SJCRH30 (cell line): ENCODE measurements around the gene TAC3. TPM values are rescaled to one million over a fixed set of nuclear protein-coding genes. Genes with fewer than 3 reads are reported as not detected.

Experiments used
- DNase-seq, 2 experiments: peaks; one replicate each; pipeline ENCODE4 v3.0.0-alpha.2; 2015 to 2020
- H3K27ac ChIP-seq: fragments of 250-450 bp; sonication (Bioruptor Pico); 2 replicates; pipeline ENCODE4 v1.5.1; 2020; ENCODE audit warnings: mild to moderate bottlenecking, moderate library complexity
- H3K27me3 ChIP-seq: fragments of 250-450 bp; sonication (Bioruptor Pico); 2 replicates; pipeline ENCODE4 v1.5.1; 2020; ENCODE audit warnings: mild to moderate bottlenecking, moderate library complexity
- H3K36me3 ChIP-seq: fragments of 250-450 bp; sonication (Bioruptor Pico); 2 replicates; pipeline ENCODE4 v1.5.1; 2020; ENCODE audit warnings: mild to moderate bottlenecking, moderate library complexity
- H3K4me1 ChIP-seq: fragments of 250-450 bp; sonication (Bioruptor Pico); 2 replicates; pipeline ENCODE4 v1.5.1; 2020; ENCODE audit warnings: mild to moderate bottlenecking, moderate library complexity
- H3K4me3 ChIP-seq: fragments of 250-450 bp; sonication (Bioruptor Pico); 2 replicates; pipeline ENCODE4 v1.5.1; 2020; ENCODE audit warnings: mild to moderate bottlenecking, moderate library complexity
- H3K9me3 ChIP-seq: fragments of 250-450 bp; sonication (Bioruptor Pico); replicated peaks from 2 replicates; pipeline ENCODE4 v1.5.1; 2020; ENCODE audit warnings: mild to moderate bottlenecking, moderate library complexity
- total RNA-seq: library from RNA; depleted of rRNA; stranded (reverse); fragments of >200 nt; shearing (Covaris generic); gene quantifications from 2 replicates; pipeline ENCODE4 v1.2.3, GENCODE V29; 2014

Gene TAC3
- total RNA-seq, 1 experiment from 2014 or later, result not detected

DNA sequence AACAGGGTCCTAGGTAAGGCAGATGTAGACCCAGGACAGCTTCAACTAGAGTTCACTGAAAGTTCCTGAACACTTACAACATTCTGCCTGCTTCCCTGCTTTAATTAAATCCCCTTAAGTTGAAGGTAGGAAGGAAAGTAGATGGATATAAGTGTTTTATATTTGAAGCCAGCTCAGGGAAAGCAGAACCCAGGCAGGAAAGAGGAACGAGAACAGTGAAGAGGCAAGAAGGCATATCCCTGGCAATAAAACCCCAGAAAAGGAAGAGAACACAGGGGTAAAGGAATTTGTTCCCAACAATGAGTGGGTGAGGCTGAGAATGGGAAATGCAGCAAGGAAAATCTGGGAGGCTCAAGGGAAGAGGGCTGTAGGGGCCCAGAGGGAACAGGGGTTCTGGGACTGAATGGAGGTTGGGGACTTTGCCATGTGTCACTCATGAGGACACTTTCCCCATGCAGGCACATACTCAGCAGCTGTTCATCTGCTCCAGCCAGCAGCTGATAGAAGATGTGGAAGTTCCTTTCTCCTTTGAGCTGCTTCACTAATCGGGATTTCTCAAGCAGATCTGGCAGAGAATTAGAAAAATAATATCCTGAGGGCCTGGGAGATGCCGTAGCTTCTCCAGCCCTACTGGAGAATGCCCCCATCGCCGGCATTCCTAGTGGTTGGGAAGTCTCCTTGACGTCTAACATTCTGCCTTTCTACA lies 29.9 kb upstream of the TAC3 start:
- Histone ChIP-seq H3K27ac (no peak overlapping the region), H3K4me1 (peaks cover 11% of the 10 kb centered on the region; the same call in 1 of the 2 replicates), H3K4me3 (no peak overlapping the region), H3K27me3 (peaks cover 63% of the 10 kb centered on the region), H3K36me3 (no peaks in the 10 kb centered on the region), H3K9me3 (no peaks in the 10 kb centered on the region)
- DNase-seq, result peak; percentile 78 to 87

DNA sequence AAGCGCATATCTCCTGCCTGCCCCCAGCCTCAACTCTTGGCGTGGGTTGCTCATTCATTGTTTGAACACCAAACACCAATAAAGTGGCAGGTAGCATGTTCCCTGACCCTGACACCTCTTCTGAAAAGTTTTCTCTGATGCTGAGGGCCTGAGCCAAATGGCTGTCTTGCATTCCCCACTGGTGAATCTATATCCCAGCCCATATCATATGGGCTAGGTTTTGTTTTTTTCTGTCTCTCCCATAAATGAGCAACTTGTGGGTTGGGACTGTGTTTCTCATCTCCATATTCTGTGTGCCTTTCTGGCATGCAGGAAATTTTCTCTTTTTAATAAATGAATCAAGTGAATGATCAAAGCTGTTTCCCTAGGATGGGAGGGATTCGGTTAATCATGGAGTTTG lies 28.6 kb upstream of the TAC3 start:
- no peak overlapping the region for H3K27ac ChIP-seq
- H3K27me3 ChIP-seq, result peaks cover 71% of the 10 kb centered on the region
- DNase-seq, result no peak
- no peaks in the 10 kb centered on the region for H3K36me3 ChIP-seq
- H3K4me3 ChIP-seq, result no peak overlapping the region
- no peaks in the 10 kb centered on the region for H3K9me3 ChIP-seq
- peaks cover 11% of the 10 kb centered on the region; the same call in 1 of the 2 replicates for H3K4me1 ChIP-seq

DNA sequence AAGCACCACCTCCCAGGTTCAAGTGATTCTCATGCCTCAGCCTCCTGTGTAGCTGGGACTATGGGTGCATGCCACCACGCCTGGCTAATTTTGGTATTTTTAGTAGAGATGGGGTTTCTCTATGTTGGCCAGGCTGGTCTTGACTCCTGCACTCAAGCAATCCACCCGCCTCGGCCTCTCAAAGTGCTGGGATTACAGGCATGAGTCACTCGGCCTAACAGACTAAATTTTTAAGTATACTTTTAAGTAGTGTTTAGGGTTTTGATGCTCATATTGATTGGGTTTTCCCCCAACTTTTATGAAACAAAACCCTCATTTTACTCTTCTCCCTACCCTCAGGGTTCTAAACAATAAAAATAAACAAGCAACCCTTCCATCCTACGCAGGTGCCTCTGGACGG lies 28.1 kb upstream of the TAC3 start:
- H3K27ac ChIP-seq, result no peak overlapping the region
- no peak overlapping the region for H3K4me3 ChIP-seq
- peaks cover 68% of the 10 kb centered on the region for H3K27me3 ChIP-seq
- H3K36me3 ChIP-seq, result no peaks in the 10 kb centered on the region
- peaks cover 11% of the 10 kb centered on the region; the same call in 1 of the 2 replicates for H3K4me1 ChIP-seq
- DNase-seq, result no peak
- no peaks in the 10 kb centered on the region for H3K9me3 ChIP-seq

DNA sequence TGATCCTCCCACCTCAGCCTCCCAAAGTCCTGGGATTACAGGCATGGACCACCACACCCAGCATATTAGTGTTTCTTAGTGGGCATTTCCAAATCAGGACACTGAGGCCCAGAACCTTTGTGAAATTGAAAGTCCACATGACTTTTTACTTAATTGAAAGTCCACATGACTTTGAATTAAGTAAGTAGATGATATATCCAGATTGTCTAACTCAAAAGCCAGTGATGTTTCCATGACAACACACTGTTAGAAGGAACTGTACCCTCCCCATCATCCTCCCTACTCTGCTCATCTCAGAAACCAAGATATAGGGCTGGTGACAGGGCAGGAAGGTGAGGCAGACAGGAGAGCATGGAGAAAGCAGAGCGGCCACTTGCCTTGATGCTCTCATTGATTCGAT lies 26.4 kb upstream of the TAC3 start:
- DNase-seq, result no peak
- Histone ChIP-seq H3K4me3 (no peak overlapping the region), H3K36me3 (no peaks in the 10 kb centered on the region), H3K27me3 (peaks cover 79% of the 10 kb centered on the region), H3K27ac (no peak overlapping the region), H3K4me1 (peaks cover 11% of the 10 kb centered on the region; the same call in 1 of the 2 replicates), H3K9me3 (no peaks in the 10 kb centered on the region)

DNA sequence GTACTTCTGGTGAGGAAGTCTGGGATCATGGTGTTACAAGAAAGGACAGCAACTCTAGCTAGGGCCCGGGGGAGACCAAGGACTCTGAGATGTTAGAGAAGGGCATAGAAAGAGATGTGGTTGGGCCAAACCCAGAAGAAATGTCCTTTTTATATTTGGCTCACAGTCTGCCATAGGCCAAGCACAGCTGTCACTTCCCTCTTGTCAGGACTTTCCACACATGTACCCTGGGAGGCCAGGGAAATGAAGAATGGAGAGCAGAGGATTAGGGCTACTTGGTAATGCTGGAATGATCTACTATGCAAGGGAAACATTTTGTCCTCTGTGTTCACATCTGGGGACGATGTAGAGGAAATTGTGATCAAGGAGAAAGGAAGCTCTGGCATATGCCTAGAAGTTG lies 24.4 kb upstream of the TAC3 start:
- peak in 1 of 2 experiments; percentile 55 for DNase-seq
- no peaks in the 10 kb centered on the region for H3K4me1 ChIP-seq
- H3K27ac ChIP-seq, result no peak overlapping the region

GRCh38 chr12:57040211-57040610 lies 23.9 kb upstream of the TAC3 start:
- no peaks in the 10 kb centered on the region for H3K4me1 ChIP-seq
- H3K36me3 ChIP-seq, result no peaks in the 10 kb centered on the region
- peaks cover 87% of the 10 kb centered on the region for H3K27me3 ChIP-seq
- no peaks in the 10 kb centered on the region for H3K9me3 ChIP-seq
- no peak overlapping the region for H3K4me3 ChIP-seq
- no peak for DNase-seq
- H3K27ac ChIP-seq, result no peak overlapping the region

More for the DNA sequence above, 24.4 kb upstream of the TAC3 start:
- Histone ChIP-seq H3K4me3 (no peak overlapping the region), H3K27me3 (peaks cover 87% of the 10 kb centered on the region), H3K36me3 (no peaks in the 10 kb centered on the region), H3K9me3 (no peaks in the 10 kb centered on the region)

DNA sequence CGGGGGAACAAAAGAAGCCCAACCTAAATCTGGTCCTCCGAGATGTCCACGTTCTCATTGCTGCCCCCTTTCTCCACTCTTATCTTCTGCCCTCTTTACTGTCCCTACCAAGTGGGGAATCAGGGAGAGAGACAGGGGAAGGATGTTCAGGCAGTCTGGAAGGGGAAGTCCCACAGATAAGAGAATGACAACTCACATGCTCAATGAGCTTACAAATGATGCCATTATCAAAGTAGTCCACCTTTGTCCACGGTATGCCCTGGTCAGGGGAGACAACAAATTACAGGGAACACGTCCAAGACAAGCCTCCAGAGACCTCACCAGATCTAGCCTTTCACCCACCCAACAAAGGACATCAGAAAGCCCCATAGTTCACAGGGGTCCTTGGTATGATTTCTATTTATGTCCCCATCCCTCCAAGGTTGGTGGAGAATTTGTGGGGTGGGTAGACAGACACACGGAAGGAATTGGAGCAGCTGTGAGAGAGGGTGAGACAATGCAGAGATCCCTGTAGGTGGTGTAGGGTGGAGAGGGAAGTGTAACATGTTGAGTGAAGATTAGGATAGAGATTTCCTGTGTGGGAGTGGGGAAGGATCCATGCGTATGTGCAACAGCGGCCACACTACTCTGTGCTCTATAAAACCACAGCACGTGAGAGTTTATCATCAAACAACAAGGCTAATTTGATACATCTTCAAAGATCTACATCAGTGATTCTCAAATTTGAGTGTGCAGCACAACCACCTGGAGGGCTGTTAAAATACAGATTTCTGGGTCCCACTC lies 22.9 kb upstream of the TAC3 start:
- Histone ChIP-seq H3K27me3 (peaks cover 87% of the 10 kb centered on the region), H3K36me3 (no peaks in the 10 kb centered on the region), H3K27ac (no peak overlapping the region), H3K4me3 (no peak overlapping the region), H3K9me3 (no peaks in the 10 kb centered on the region), H3K4me1 (no peaks in the 10 kb centered on the region)
- DNase-seq, result no peak

DNA sequence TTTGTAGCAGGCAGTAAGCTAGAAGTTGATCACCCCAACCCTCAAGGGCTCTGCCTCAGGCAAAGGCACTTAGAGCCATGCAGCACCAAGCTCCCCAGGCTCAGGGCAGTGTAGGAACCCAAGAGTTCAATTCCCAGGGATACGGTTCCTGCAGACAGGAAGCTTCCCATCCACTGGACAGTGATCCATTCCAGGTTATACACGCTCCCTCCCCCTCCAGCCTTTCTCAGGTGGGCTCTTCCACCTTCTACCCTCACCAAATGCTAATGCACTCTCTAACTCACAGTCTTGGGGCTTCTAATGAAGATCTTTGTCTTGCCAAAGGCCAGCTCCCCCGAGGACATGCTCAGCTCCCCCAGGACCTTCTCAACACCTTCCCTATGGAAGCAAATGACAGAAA lies 20.9 kb upstream of the TAC3 start:
- no peak for DNase-seq
- Histone ChIP-seq H3K27ac (no peak overlapping the region), H3K4me3 (no peak overlapping the region), H3K9me3 (no peaks in the 10 kb centered on the region), H3K36me3 (no peaks in the 10 kb centered on the region), H3K4me1 (no peaks in the 10 kb centered on the region), H3K27me3 (peaks cover 87% of the 10 kb centered on the region)

- no peak overlapping the region for H3K4me3 ChIP-seq
- H3K27ac ChIP-seq, result no peak overlapping the region
- H3K9me3 ChIP-seq, result no peaks in the 10 kb centered on the region
- no peaks in the 10 kb centered on the region for H3K4me1 ChIP-seq
- no peaks in the 10 kb centered on the region for H3K36me3 ChIP-seq
- DNase-seq, result no peak
- peaks cover 96% of the 10 kb centered on the region for H3K27me3 ChIP-seq
Measured at GRCh38 chr12:57033431-57033830, 17.1 kb upstream of the TAC3 start.

GRCh38 chr12:57031789-57032188 lies 15.5 kb upstream of the TAC3 start:
- no peaks in the 10 kb centered on the region for H3K36me3 ChIP-seq
- H3K4me1 ChIP-seq, result no peaks in the 10 kb centered on the region
- H3K27ac ChIP-seq, result no peak overlapping the region
- H3K9me3 ChIP-seq, result no peaks in the 10 kb centered on the region
- no peak for DNase-seq
- H3K27me3 ChIP-seq, result peaks cover 100% of the 10 kb centered on the region
- H3K4me3 ChIP-seq, result no peak overlapping the region

GRCh38 chr12:57031138-57031725 lies 14.9 kb upstream of the TAC3 start:
- peak in 1 of 2 experiments; percentile 69 for DNase-seq
- no peaks in the 10 kb centered on the region for H3K36me3 ChIP-seq
- H3K4me3 ChIP-seq, result no peak overlapping the region
- H3K27me3 ChIP-seq, result peaks cover 100% of the 10 kb centered on the region
- no peaks in the 10 kb centered on the region for H3K4me1 ChIP-seq
- H3K27ac ChIP-seq, result no peak overlapping the region
- H3K9me3 ChIP-seq, result no peaks in the 10 kb centered on the region

DNA sequence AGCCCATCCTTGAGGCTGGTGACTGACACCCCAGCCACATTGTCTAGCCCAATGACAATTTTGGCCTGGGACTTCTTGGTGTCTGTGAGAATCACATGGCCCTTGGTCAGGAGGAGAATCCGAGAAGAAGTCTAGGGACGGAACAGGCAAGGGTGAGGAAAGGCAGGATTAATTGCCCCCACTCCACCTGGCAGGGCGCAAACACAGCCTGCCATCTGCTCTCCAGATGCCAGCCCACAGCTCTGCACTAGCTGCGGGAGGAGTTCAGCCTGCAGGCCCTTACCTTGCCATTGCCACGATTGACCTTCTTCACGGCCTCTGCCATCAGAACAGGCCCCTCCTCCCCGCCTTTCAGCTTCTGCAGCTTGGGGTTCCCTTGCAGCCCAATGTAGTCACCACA lies 13.1 kb upstream of the TAC3 start:
- no peak overlapping the region for H3K27ac ChIP-seq
- peaks cover 97% of the 10 kb centered on the region for H3K27me3 ChIP-seq
- no peaks in the 10 kb centered on the region for H3K9me3 ChIP-seq
- no peaks in the 10 kb centered on the region for H3K36me3 ChIP-seq
- no peaks in the 10 kb centered on the region for H3K4me1 ChIP-seq
- DNase-seq, result no peak
- no peak overlapping the region for H3K4me3 ChIP-seq

- no peaks in the 10 kb centered on the region for H3K4me1 ChIP-seq
- H3K36me3 ChIP-seq, result no peaks in the 10 kb centered on the region
- no peaks in the 10 kb centered on the region for H3K9me3 ChIP-seq
- H3K4me3 ChIP-seq, result no peak overlapping the region
- no peak overlapping the region for H3K27ac ChIP-seq
- peaks cover 94% of the 10 kb centered on the region for H3K27me3 ChIP-seq
- DNase-seq, result no peak
Measured at GRCh38 chr12:57027805-57028153, 11.4 kb upstream of the TAC3 start.

DNA sequence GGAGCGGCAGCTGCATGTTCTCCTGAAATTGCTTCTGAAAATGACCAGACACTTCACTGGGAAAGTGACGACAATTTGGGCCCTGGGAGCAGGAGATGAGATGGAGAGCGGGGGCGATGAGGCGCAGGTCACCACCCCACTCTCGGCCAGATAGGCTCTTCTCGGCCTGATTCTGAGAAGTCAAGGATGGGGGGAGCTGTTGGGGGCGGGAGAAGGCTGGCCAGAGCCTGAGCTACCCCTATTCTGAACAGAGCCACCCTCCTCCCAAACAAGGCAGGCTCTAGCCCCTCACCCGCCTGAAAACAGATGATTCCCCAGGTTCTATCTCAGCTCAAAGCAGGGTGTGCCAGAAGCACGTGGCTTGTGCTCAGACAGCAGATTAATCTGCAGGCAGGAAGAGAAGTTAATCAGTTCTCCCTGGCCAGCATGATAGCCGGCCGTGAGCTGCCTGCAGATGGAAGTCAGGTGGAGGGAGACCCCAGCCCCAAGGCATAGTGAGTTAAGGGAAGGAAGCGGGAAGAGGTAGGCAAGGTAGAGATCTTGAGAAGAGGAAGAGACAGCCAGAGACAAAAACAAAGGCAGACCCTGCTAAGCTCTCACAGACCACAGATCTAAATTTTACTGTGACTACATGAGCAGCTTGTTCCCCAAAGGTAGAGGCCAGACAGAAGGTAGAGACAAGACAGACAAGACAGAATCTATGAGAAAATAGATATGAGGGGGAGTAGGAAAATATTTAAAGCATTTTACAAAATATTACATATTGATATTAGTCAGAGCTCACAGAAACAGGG lies 10.9 kb upstream of the TAC3 start:
- no peaks in the 10 kb centered on the region for H3K36me3 ChIP-seq
- H3K27ac ChIP-seq, result no peak overlapping the region
- H3K9me3 ChIP-seq, result no peaks in the 10 kb centered on the region
- no peak overlapping the region for H3K4me3 ChIP-seq
- H3K4me1 ChIP-seq, result no peaks in the 10 kb centered on the region
- H3K27me3 ChIP-seq, result peaks cover 93% of the 10 kb centered on the region
- DNase-seq, result no peak

- H3K27me3 ChIP-seq, result peaks cover 91% of the 10 kb centered on the region
Measured at GRCh38 chr12:57025196-57025595, 8.9 kb upstream of the TAC3 start.

More at GRCh38 chr12:57025196-57025595, 8.9 kb upstream of the TAC3 start:
- no peak for DNase-seq
- no peaks in the 10 kb centered on the region for H3K36me3 ChIP-seq
- H3K4me1 ChIP-seq, result no peaks in the 10 kb centered on the region
- no peaks in the 10 kb centered on the region for H3K9me3 ChIP-seq
- no peak overlapping the region for H3K4me3 ChIP-seq
- no peak overlapping the region for H3K27ac ChIP-seq
